Upper lobe of left lung (tissue), 6 donors: Measurements from ENCODE around the gene CCDC178. TPM values are rescaled to one million over a fixed set of nuclear protein-coding genes. Genes with fewer than 3 reads are reported as not detected.

ENCODE experiments used
- ATAC-seq, 2 donors: fragments of 200-7000 bp; cut with Tn5 transposase; one replicate each; pipeline ENCODE4 v1.9.1; 2022; ENCODE audit warnings: mild to moderate bottlenecking in 2 of 2, moderate library complexity in 2 of 2; ENCODE audit not compliant: low FRiP score in 2 of 2
- DNase-seq, 2 donors: peaks; one replicate each; pipeline ENCODE4 v3.0.0-alpha.2; 2019 to 2020
- H3K27ac ChIP-seq, 4 donors: fragments of 200-600 bp; sonication (generic); one replicate each; pipeline ENCODE4 v1.5.1; 2016 to 2019
- H3K27me3 ChIP-seq, 4 donors: fragments of 200-600 bp; sonication (generic); one replicate each; pipeline ENCODE4 v1.5.1; 2017 to 2019
- H3K36me3 ChIP-seq, 4 donors: fragments of 200-600 bp; sonication (generic); one replicate each; pipeline ENCODE4 v1.5.1; 2016 to 2019
- H3K4me1 ChIP-seq, 4 donors: fragments of 200-600 bp; sonication (generic); one replicate each; pipeline ENCODE4 v1.5.1; 2018 to 2019
- H3K4me3 ChIP-seq, 4 donors: fragments of 200-600 bp; sonication (generic); one replicate each; pipeline ENCODE4 v1.5.1; 2017 to 2019; ENCODE audit warnings: mild to moderate bottlenecking in 2 of 4, moderate library complexity in 1 of 4
- H3K9me3 ChIP-seq, 4 donors: fragments of 200-600 bp; sonication (generic); one replicate each; pipeline ENCODE4 v1.5.1; 2018 to 2019
- EP300 ChIP-seq, 4 donors: sonication (generic); formaldehyde crosslinking; IDR thresholded peaks; one replicate each; pipeline ENCODE4 v1.5.1; 2017; ENCODE audit warnings: antibody characterized with exemption in 4 of 4, control low read depth in 2 of 4
- POLR2A ChIP-seq, 4 donors: fragments of 450-650 bp; IDR thresholded peaks; one replicate each; pipeline ENCODE4 v1.5.1; 2016 to 2017; ENCODE audit warnings: antibody characterized with exemption in 4 of 4, mild to moderate bottlenecking in 2 of 4
- POLR2AphosphoS5 ChIP-seq, 2 donors: sonication (generic); formaldehyde crosslinking; IDR thresholded peaks; one replicate each; pipeline ENCODE4 v1.5.1; 2017; ENCODE audit warnings: antibody characterized with exemption in 2 of 2
- WGBS, 2 donors: methylation state at CpG; one replicate each; pipeline ENCODE4 v1.1.5; 2017 to 2018; 5-methylcytosine and 5-hydroxymethylcytosine counted together
- total RNA-seq, 6 donors: library from RNA; depleted of rRNA in 4 of 6; stranded (reverse); fragments of >200 nt in 4 of 6; gene quantifications; one replicate each; pipeline versions ENCODE4 v1.1.0 to v1.2.1, GENCODE V29; 2016 to 2021
- TF ChIP-seq, protein P1 (sequence below), 6 experiments: fragments of 450-650 bp in 4 of 6; fragments of 200-600 bp in 2 of 6; sonication (generic) in 2 of 6; IDR thresholded peaks; one replicate each; pipeline ENCODE4 v1.5.1; 2016 to 2019; ENCODE audit warnings: antibody characterized with exemption in 6 of 6
- donor health status: DM: no; HTN: no; CAD: no; lungs with moderate emphysema.
- donor health status: DM: no; HTN: yes; CAD: no; lungs with severe emphysema.

The CCDC178 gene
- total RNA-seq, 6 donors from 2014 or later = 0.89 to 1.4 TPM; not detected in 4

- ATAC-seq (no peak), DNase-seq (no peak)
- 69 to 87% methylated on average over 1 of the region's 1 CpG for WGBS, 2 donors
- no peaks in the 10 kb centered on the region for H3K27me3 ChIP-seq
- H3K9me3 ChIP-seq = peaks cover 0 to 7% (median 3%) of the 10 kb centered on the region in 4 donors
- H3K27ac ChIP-seq = no peak overlapping the region
- H3K36me3 ChIP-seq = no peaks in the 10 kb centered on the region
- H3K4me1 ChIP-seq = no peaks in the 10 kb centered on the region
- H3K4me3 ChIP-seq = no peak overlapping the region
- TF ChIP-seq POLR2A (IDR thresholded peaks at IDR 0.05) (no peak), POLR2AphosphoS5 (IDR thresholded peaks at IDR 0.05) (no peak), EP300 (IDR thresholded peaks at IDR 0.05) (no peak)
- TF ChIP-seq, protein P1, sequence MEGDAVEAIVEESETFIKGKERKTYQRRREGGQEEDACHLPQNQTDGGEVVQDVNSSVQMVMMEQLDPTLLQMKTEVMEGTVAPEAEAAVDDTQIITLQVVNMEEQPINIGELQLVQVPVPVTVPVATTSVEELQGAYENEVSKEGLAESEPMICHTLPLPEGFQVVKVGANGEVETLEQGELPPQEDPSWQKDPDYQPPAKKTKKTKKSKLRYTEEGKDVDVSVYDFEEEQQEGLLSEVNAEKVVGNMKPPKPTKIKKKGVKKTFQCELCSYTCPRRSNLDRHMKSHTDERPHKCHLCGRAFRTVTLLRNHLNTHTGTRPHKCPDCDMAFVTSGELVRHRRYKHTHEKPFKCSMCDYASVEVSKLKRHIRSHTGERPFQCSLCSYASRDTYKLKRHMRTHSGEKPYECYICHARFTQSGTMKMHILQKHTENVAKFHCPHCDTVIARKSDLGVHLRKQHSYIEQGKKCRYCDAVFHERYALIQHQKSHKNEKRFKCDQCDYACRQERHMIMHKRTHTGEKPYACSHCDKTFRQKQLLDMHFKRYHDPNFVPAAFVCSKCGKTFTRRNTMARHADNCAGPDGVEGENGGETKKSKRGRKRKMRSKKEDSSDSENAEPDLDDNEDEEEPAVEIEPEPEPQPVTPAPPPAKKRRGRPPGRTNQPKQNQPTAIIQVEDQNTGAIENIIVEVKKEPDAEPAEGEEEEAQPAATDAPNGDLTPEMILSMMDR (IDR thresholded peaks at IDR 0.05) = no peak
Measured at GRCh38 chr18:33239298-33239697, 201.2 kb downstream of the CCDC178 start.

- Histone ChIP-seq H3K36me3 (no peaks in the 10 kb centered on the region), H3K9me3 (no peaks in the 10 kb centered on the region), H3K4me1 (no peaks in the 10 kb centered on the region), H3K27ac (no peak overlapping the region), H3K4me3 (no peak overlapping the region), H3K27me3 (no peaks in the 10 kb centered on the region)
- TF ChIP-seq EP300 (IDR thresholded peaks at IDR 0.05) = no peak
- TF ChIP-seq, protein P1 (IDR thresholded peaks at IDR 0.05) = no peak
- TF ChIP-seq POLR2A (IDR thresholded peaks at IDR 0.05) = no peak
- TF ChIP-seq POLR2AphosphoS5 (IDR thresholded peaks at IDR 0.05) = no peak
- no peak for ATAC-seq
- no peak for DNase-seq
Measured at GRCh38 chr18:33232318-33232626, 208.2 kb downstream of the CCDC178 start.

DNA sequence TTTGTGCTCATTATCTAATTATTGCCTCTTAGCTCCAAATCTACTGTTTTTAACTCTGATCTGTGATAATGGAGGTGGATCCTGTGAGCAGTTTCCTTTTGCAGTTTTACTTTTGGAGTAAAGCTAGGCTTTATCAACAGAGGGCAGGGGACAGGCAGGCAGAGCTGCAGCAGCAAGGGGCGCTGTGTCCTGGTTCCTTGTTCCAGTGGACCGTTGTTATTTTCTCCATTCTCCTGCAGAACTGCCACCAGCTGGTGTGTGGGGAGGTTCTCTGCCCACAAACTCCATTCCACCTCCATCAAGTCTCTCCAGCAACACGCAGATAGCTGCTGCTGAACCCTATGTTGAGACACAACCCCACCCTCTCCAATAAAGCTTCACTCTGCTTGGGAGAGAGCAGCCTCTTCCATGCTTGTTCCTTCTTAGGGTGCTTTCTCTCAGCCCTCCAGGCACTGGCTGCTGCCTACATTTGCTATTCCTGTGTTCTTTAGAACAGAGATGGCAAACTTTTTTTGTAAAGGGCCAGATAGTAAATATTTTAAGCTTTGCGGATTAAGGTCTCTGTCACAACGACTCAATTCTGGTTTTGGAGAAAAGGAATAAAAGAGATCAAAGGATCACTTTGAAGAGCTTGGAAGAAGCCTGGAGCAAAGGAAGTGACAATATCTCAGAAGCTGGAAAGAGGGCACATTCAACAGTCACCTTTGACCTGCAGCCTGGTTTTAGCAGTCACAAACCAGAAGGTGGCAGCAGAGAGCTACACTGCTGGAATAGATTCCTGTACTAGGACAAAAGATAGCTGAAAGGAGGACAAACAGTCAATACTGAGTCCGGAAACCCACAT, 208.8 kb downstream of the CCDC178 start:
- Histone ChIP-seq H3K36me3 (no peaks in the 10 kb centered on the region), H3K9me3 (no peaks in the 10 kb centered on the region), H3K4me3 (no peak overlapping the region), H3K27me3 (no peaks in the 10 kb centered on the region), H3K27ac (no peak overlapping the region), H3K4me1 (no peaks in the 10 kb centered on the region)
- peak in 1 of 2 donors; percentile 53 for DNase-seq
- TF ChIP-seq, protein P1 (IDR thresholded peaks at IDR 0.05) = peak; percentile 46 to 69 (median 65)
- TF ChIP-seq EP300 (IDR thresholded peaks at IDR 0.05) = no peak
- WGBS, 2 donors = 61 to 66% methylated on average over 5 to 6 of the region's 6 CpGs
- peak; percentile 69 to 84 for ATAC-seq

GRCh38 chr18:33212363-33212762, 228.2 kb downstream of the CCDC178 start:
- 80% methylated on average over 2 of the region's 2 CpGs for WGBS, 2 donors
- H3K4me1 ChIP-seq = no peaks in the 10 kb centered on the region
- no peak overlapping the region for H3K27ac ChIP-seq
- H3K4me3 ChIP-seq = no peak overlapping the region
- H3K27me3 ChIP-seq = no peaks in the 10 kb centered on the region
- no peaks in the 10 kb centered on the region for H3K9me3 ChIP-seq
- ATAC-seq (no peak), DNase-seq (no peak)
- no peaks in the 10 kb centered on the region for H3K36me3 ChIP-seq
- TF ChIP-seq EP300 (IDR thresholded peaks at IDR 0.05) = no peak
- TF ChIP-seq, protein P1 (IDR thresholded peaks at IDR 0.05) = no peak
- no peak for TF ChIP-seq POLR2AphosphoS5 (IDR thresholded peaks at IDR 0.05)
- no peak for TF ChIP-seq POLR2A (IDR thresholded peaks at IDR 0.05)
